IPS-11a (cell line): ENCODE data around the gene PRMT3.
"Not testable (repeated sequence)": the region's sequence is repeated elsewhere in the genome, so short reads cannot be mapped to it uniquely, and the experiment has no call there.

Experiments used
- H3K4me3 ChIP-seq: one replicate; pipeline ENCODE4 v1.5.1; 2013; ENCODE audit warnings: low read depth, low read length, control low read depth

PRMT3 gene

GRCh38 chr11:20501252-20501651 is 113.7 kb downstream of the PRMT3 start:
- H3K4me3 ChIP-seq: no peak overlapping the region

DNA sequence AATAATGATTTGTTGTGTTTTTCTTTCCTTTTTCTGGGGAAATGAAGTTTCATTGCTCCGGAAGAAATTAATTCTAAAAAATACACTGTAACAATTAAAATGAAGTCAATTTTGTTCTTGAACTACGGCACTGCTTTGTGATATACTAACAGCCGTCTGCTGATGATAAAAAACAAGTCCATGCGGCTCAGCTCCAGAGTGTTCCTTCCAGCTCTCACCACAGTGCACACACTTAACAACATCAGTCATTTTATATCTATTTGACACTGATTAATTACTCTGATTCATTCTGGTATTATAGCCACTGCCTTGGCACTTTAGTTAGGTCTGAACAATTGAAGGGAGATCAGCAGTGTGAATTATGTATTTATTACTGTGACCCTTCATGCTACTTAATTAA is 114.5 kb downstream of the PRMT3 start:
- no peak overlapping the region for H3K4me3 ChIP-seq

- no peak overlapping the region for H3K4me3 ChIP-seq
These were observed 124.5 kb downstream of the PRMT3 start for GRCh38 chr11:20511982-20512381.

DNA sequence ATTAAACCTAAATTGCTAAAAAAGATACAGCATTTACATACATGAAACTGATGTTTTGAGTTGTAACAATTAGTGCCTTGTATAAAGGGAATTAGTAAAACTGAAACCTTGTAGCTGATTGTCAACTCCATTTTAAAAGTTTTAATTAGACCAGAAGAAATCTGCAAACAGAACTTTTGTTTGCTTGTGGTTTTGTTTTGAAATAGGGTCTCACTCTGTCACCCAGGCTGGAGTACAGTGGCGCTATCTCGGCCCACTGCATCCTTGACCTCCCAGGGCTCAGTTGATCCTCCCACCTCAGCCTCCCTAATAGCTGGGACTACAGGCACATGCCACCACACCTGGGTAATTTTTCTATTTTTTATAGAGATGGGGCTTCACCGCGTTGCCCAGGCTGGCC is 125.4 kb downstream of the PRMT3 start:
- no peak overlapping the region for H3K4me3 ChIP-seq

DNA sequence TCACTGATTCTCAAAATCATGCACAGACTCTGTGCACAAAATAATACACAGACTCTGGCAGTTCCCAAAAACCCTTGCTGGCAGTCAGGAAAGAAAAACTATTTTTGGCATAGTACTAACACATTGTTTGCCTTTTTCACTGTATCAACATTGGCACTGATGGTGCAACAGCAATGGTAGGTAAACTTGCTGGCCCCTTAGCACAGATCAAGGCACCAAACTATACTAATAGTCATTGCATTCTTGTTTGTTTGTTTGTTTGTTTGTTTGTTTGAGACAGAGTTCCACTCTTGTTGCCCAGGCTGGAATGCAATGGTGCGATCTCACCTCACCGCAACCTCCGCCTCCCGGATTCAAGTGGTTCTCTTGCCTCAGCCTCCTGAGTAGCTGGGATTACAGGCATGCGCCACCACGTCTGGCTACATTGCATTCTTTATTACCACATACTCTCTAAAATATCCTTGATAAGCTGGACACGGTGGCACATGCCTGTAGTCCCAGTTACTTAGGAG is 130.9 kb downstream of the PRMT3 start:
- H3K4me3 ChIP-seq: no peak overlapping the region

DNA sequence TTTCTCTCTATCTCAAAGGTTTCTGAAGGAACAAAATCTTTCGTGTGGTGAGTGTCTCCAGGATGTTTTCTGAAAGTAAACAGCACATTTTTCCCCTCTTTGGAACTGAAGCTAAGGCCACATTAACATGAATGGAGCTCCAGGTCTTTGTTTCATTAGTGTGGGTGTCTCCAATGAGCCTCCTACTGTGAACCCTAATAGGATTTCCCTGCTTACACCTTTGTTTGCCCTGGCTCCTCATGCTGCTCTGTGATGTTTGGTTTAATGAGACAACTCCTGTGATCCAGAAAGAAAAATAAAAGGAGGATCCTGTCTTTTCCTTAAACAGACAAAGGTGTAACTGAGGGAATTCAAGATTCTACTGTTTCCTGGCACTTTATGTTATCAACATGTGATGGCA is 135.0 kb downstream of the PRMT3 start:
- H3K4me3 ChIP-seq: no peak overlapping the region

DNA sequence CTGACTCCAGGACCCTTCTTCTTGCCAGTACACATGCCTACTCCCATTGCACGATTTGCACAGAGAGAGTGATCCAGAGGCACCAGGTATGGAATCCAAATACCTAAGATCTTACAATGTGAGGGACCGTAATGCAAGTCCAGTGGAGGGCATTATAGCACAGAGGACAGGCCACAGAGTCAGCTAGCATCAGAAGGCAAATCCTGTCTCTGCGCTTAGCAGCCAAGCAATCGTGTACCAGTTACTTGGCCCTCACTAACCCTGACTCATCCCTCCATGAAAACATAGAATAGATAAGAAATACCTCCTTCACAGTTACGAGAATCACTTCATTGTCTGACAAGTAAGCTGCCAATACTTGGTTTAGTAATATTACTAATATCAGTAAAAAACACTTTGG is 142.2 kb downstream of the PRMT3 start:
- no peak overlapping the region for H3K4me3 ChIP-seq

DNA sequence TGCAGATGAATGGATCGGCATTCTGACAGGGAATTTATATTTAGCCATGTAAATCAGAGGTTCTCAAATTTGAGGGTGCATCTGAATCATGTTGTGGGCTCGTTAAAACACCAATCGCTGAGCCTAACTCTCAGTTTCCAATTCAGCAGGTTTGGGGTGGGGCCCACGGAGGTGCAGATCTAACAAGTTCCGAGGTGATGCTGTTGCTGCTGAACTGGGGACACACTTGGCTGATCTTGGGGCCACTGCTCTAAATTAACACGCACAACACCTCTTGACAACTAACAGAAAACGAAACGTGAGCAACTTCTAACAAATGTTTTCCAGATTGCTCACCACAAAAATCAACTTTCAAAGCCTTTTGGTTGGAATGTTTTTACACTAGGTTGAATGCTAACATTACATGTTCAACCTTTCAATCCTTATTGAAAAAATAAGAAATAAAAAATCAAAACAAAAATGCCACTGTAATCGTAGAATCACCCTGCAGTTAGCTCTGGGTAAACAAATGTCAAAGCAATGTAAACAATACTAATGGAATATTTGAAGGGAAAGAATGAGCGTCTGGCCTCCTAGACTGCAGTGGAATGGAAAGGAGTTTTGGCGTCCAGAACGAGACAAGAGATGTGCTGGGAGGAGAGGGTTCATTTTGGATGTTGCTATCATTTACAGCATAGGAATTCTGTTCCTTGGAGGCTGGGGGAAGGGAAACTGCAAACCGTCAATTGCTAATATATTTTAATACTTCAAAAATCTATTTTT is 143.6 kb downstream of the PRMT3 start:
- no peak overlapping the region for H3K4me3 ChIP-seq

DNA sequence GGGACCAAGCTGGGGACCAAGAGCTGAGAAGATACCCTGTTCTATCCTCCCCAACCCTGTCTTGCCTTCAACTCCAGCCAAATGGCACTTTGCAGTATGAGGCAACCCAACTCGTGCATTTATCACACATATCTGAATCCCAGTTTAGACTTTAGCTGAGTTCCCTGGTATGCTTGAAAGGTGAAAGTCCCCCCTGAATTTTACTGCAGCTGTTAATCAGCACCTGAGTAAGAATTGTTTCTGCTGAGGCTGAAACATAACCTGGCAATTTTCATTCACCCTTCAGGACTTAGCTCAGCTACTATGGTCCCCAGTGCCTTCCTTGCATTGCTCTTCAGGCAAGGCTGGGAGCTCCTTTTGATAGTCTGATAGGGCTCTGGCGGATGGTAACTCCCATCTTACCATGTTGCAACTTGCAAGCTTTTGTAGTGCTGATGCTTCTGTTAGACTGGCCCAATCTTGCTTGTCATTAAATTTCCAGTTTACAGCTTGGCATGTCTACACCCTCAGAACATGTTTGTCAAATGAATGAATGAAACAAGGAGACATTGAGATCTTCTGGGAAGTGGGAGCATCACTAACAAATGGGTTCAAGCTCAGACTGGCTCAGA is 147.9 kb downstream of the PRMT3 start:
- no peak overlapping the region for H3K4me3 ChIP-seq

GRCh38 chr11:20536365-20536764 is 148.8 kb downstream of the PRMT3 start:
- no peak overlapping the region for H3K4me3 ChIP-seq

GRCh38 chr11:20536784-20537183 is 149.3 kb downstream of the PRMT3 start:
- H3K4me3 ChIP-seq: no peak overlapping the region

- H3K4me3 ChIP-seq: no peak overlapping the region
These were observed 154.0 kb downstream of the PRMT3 start for GRCh38 chr11:20541503-20541902.

DNA sequence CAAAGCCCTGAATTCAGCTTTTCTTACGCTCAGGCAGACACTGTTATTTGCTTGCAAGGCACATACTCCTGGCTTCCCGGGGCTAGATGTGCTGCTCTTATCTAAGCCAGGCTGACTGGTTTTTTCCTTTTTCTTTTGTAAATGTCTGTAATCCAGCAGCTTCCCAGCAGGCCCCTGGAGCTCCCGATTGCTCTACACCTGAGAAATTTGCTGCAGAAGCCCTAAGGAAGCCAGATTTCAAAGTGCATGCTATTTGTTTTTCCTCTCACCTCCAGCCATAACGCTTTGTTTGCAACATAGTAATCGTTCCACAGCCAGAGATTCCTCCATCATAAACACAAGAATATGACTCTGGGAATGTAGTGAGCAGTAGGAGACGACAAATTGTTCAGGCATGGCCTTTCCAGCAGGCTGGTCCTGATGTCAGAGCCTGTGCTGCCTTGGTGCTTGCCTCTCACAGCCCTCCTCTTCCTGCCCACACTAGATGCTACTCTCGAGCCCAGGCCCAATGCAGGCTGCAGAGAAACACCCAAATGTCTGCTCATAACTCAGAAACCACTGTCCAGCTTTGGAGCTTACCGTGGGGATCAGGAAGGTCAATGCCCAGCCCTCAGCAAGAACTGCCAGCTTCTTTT is 157.2 kb downstream of the PRMT3 start:
- H3K4me3 ChIP-seq: no peak overlapping the region

GRCh38 chr11:20547411-20547810 is 159.9 kb downstream of the PRMT3 start:
- H3K4me3 ChIP-seq: no peak overlapping the region

GRCh38 chr11:20551096-20551495 is 163.6 kb downstream of the PRMT3 start:
- no peak overlapping the region for H3K4me3 ChIP-seq

GRCh38 chr11:20555783-20556182 is 168.3 kb downstream of the PRMT3 start:
- H3K4me3 ChIP-seq: no peak overlapping the region

DNA sequence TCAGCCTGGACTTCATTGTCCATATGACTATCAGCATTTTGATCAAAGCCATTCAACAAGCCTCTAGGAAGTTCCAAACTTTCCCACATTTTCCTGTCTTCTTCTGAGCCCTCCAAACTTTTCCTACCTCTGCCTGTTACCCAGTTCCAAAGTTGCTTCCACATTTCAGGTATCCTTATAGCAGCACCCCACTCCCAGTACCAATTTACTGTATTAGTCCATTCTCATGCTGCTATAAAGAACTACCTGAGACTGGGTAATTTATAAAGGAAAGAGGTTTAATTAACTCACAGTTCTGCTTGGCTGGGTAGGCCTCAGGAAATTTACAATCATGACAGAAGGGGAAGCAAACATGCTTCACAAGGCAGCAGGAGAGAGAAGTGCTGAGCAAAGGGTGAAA is 168.9 kb downstream of the PRMT3 start:
- H3K4me3 ChIP-seq: not testable (repeated sequence)

GRCh38 chr11:20558741-20559140 is 171.2 kb downstream of the PRMT3 start:
- H3K4me3 ChIP-seq: no peak overlapping the region
